Measurements from ENCODE around the gene CBLN1.

CBLN1 gene

DNA sequence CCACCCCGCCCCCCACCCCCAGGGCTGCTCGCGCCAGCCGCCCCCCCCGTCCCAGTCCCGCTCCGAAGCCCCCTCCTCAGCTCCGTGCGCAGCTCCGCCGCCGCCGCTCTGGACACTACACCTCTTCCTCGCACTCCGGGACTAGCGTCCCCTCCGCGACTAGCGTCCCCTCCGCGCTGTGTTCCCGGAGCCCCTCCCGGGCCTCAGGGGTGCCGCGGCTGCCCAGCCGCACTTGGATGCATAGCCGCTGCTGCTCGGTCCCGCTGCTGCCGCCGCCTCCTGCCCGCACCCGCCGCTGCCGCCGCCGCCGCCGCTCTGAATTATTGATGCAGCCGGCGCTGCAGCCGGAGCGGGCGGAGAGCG is at the start of gene CBLN1:
TSS of gene CBLN1 (minus strand) at position 359 of the 363 bp plus-strand sequence. CDS start 373 bp downstream, outside the sequence.
- TF ChIP-seq CTCF (IDR thresholded peaks at IDR 0.05; ENCODE audit: low read depth, low read length, missing control alignments): no peak
- DNase-seq: no peak
- in situ Hi-C loops (cut with HindIII; ENCODE audit: low pct_ligation_motif_present, low sequenced_read_pairs): no loop called here
- Histone ChIP-seq H3K27ac (no peak within 1 kb of the TSS), H3K36me3 (replicated peaks) (no peaks in the 10 kb centered on the region), H3K27me3 (replicated peaks) (peaks cover 70% of the 10 kb centered on the region), H3K4me3 (ENCODE audit: low read depth, low read length) (no peak within 1 kb of the TSS)

DNA sequence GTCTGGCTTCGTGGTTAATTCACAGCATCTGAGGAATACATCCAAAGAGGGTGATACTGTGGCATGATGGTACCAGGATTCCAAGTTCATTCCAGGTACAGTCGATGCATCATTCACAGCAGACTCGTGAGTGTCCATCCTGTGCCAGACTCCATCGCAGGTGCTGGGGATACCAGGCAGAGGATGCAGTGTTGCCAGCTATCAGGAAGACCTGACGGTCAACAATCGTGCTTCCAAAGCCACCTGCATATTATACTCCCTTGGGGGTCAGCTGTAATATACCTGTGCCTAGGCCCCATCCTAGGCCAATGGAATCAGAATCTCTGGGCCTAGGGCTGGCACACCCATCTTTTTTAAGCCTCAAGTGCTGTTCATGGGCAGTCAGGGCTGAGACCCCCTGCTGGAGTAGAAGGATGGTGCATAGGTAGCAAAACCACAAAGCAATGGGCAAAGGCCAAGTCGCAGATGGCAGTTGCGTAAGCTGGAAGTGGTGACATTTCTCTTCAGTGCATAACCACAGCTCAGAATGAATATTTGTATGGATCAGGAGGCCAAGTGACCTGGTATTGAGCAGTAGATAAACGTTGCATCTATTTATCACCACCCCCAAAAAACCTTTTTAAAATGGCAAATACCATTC is 49.0 kb upstream of the CBLN1 start:
- in situ Hi-C loops (cut with HindIII; ENCODE audit: low pct_ligation_motif_present, low sequenced_read_pairs): no loop called here
- Histone ChIP-seq H3K4me3 (ENCODE audit: low read depth, low read length) (no peak overlapping the region), H3K27me3 (replicated peaks) (no peaks in the 10 kb centered on the region), H3K27ac (no peak overlapping the region), H3K36me3 (replicated peaks) (no peaks in the 10 kb centered on the region)
- DNase-seq: no peak
- TF ChIP-seq CTCF (IDR thresholded peaks at IDR 0.05; ENCODE audit: low read depth, low read length, missing control alignments): no peak

DNA sequence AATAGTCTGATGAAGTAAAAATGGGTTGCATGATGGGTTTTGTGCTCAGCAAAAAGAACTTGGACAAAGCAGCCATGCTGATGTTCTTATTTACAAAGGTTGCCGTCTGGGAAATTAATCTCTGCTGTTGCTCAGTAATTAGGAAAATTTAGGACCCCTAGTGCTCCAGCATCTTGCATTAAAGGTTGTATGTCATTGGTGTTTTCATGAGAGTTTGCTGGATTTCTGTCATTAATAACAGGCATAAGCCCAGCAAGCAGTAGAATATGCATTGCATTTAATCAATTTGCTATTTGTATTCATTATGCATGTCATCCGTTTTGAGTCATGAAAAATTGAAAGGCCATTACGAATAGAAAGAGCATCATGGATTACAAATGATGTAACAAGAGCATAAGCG is 46.7 kb upstream of the CBLN1 start:
- in situ Hi-C loops (cut with HindIII; ENCODE audit: low pct_ligation_motif_present, low sequenced_read_pairs): no loop called here
- no peaks in the 10 kb centered on the region for H3K36me3 ChIP-seq (replicated peaks)
- no peak for TF ChIP-seq CTCF (IDR thresholded peaks at IDR 0.05; ENCODE audit: low read depth, low read length, missing control alignments)
- H3K4me3 ChIP-seq (ENCODE audit: low read depth, low read length): no peak overlapping the region
- no peaks in the 10 kb centered on the region for H3K27me3 ChIP-seq (replicated peaks)
- no peak overlapping the region for H3K27ac ChIP-seq
- no peak for DNase-seq

- Histone ChIP-seq H3K4me3 (ENCODE audit: low read depth, low read length) (no peak overlapping the region), H3K27ac (no peak overlapping the region), H3K27me3 (replicated peaks) (no peaks in the 10 kb centered on the region), H3K36me3 (replicated peaks) (no peaks in the 10 kb centered on the region)
- TF ChIP-seq CTCF (IDR thresholded peaks at IDR 0.05; ENCODE audit: low read depth, low read length, missing control alignments): no peak
- in situ Hi-C loops (cut with HindIII; ENCODE audit: low pct_ligation_motif_present, low sequenced_read_pairs): no loop called here
- DNase-seq: no peak
These were observed 45.8 kb upstream of the CBLN1 start for GRCh38 chr16:49327466-49327865.

- Histone ChIP-seq H3K27me3 (replicated peaks) (no peaks in the 10 kb centered on the region), H3K4me3 (ENCODE audit: low read depth, low read length) (no peak overlapping the region), H3K36me3 (replicated peaks) (no peaks in the 10 kb centered on the region), H3K27ac (no peak overlapping the region)
- no peak for DNase-seq
- in situ Hi-C loops (cut with HindIII; ENCODE audit: low pct_ligation_motif_present, low sequenced_read_pairs): no loop called here
- no peak for TF ChIP-seq CTCF (IDR thresholded peaks at IDR 0.05; ENCODE audit: low read depth, low read length, missing control alignments)
These were observed 43.1 kb upstream of the CBLN1 start for GRCh38 chr16:49324703-49325102.

DNA sequence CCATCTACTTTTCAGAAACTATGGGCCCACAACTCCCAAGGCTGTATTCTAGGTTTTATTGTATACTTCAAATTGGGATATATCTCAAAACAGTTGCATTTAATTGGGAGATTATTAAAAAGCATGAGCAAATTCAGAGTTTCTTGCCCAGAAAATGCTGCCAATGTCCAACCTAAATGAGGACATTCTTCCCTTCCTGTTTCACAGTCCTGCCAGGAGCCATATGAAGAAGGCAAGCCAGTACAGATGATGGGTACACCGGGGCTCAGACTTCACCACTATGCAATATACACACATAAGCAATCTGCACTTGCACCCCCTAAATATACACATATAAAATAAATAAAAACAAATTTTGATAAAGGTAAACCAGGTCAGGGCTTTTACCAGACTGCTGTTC is 34.0 kb upstream of the CBLN1 start:
- in situ Hi-C loops (cut with HindIII; ENCODE audit: low pct_ligation_motif_present, low sequenced_read_pairs): no loop called here
- Histone ChIP-seq H3K27me3 (replicated peaks) (no peaks in the 10 kb centered on the region), H3K27ac (no peak overlapping the region), H3K36me3 (replicated peaks) (no peaks in the 10 kb centered on the region), H3K4me3 (ENCODE audit: low read depth, low read length) (no peak overlapping the region)
- DNase-seq: no peak
- no peak for TF ChIP-seq CTCF (IDR thresholded peaks at IDR 0.05; ENCODE audit: low read depth, low read length, missing control alignments)
